WI38 (cell line): ENCODE measurements around the gene CCNB1IP1.

Source experiments
- H3K4me3 ChIP-seq: 2 replicates; pipeline ENCODE4 v1.5.1; 2011; ENCODE audit warnings: low read depth, mild to moderate bottlenecking, control low read depth, low read length
- CTCF ChIP-seq: IDR thresholded peaks from 2 replicates; pipeline ENCODE4 v1.5.1; 2012; ENCODE audit warnings: low read depth, mild to moderate bottlenecking, control low read depth, low read length

CCNB1IP1 gene

GRCh38 chr14:20333494-20333841 is 389 bp upstream of the CCNB1IP1 start:
- no peak for TF ChIP-seq CTCF
- H3K4me3 ChIP-seq = peak overlapping the region; percentile 92

DNA sequence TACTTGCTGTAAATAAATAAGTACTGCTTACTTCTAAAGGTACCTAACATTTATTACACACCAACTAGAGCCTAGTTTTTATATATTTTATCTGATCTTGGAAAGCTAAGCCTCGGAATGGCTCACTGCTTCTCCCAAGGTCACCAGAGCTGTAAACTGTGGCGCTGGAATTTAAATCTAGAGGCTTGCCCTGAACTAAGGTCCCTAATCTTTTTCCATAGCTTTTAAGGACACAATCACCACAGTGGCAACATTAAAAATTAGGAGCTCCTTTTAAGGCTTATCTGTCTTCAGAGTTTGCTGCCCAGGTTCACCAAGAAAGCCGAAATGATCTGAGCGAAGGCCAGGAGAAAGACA is 670 bp downstream of the CCNB1IP1 start:
- TF ChIP-seq CTCF = no peak
- H3K4me3 ChIP-seq = peak overlapping the region; percentile 92

- no peak for TF ChIP-seq CTCF
- no peak overlapping the region for H3K4me3 ChIP-seq
These were observed 1.9 kb downstream of the CCNB1IP1 start for GRCh38 chr14:20331053-20331613.

GRCh38 chr14:20329355-20329754 is 3.7 kb downstream of the CCNB1IP1 start:
- no peak overlapping the region for H3K4me3 ChIP-seq
- TF ChIP-seq CTCF = no peak

- TF ChIP-seq CTCF = no peak
These were observed 4.4 kb downstream of the CCNB1IP1 start for GRCh38 chr14:20328705-20329104.

DNA sequence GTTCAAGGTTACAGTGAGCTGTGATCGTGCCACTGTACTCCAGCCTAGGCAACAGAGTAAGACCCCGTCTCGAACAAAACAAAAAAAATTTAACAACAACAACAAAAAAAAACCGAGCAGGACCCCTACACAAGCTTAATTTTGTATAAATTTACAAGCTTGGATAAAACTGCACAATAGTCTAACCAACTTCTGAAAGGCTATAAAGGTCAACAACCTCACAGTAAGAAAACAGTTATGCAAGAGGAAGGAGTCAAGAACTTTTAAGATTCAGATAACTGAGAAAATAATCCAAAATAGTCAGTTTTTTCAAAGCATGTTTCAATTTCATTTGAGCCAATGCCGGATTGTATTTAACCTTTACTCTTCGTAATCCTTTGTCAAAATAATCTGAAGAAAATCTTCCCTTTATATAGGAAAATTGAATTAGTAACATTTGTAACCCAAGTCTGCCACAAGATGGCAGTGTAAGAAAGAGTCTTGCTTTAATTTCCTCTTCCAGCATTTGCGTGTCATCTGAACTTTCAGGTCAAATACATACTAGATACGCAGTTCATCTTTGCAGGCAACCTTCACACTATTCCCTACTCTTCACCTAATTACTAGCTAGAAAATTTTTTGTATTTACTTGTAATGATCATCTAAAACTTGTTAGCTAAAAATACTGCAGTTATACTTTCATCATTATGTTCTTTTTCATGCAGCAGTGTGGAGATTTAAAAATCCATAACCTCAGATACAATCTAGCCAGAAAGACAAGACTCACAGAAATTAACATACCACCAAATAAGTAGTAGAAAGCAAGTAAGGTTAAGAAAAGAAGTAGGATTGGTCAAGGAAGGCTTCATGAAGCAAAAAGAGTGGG is 5.8 kb downstream of the CCNB1IP1 start:
- TF ChIP-seq CTCF = no peak
- H3K4me3 ChIP-seq = no peak overlapping the region

More at GRCh38 chr14:20328705-20329104, 4.4 kb downstream of the CCNB1IP1 start:
- H3K4me3 ChIP-seq = no peak overlapping the region

DNA sequence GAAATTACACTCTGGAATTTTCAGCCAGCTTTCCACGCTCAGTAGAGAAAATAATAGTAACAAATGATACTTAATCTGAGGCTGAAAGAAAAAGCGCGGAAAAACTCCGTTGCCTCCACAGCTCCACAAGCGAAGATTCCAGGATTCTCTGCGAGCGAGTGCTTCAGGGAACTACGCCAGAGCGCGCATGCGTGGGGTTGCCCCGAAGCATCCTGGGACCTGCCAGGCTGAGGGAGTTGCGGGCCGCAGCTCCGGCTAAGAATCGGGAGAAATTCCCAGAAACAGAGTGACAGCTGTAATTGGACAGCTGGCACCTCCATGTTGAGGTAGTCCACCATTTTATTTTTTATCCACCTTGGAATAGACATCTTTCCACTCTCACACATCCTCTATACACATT is 15.4 kb downstream of the CCNB1IP1 start:
- no peak for TF ChIP-seq CTCF
- H3K4me3 ChIP-seq = no peak overlapping the region
